HepG2 (cell line): ENCODE results near the gene PKMYT1. TPM values are rescaled to one million over a fixed set of nuclear protein-coding genes. Genes with fewer than 3 reads are reported as not detected.

Source experiments
- ATAC-seq: fragments of 200-7000 bp; cut with Tn5 transposase; 3 replicates; pipeline ENCODE4 v1.9.1; 2020; ENCODE audit warnings: mild to moderate bottlenecking, moderate library complexity
- BruUV-seq: library from RNA; stranded (reverse); fragments of 400-500 nt; replicated peaks from 2 replicates; lab custom pipeline; 2021; lab: Mats Ljungman, UMichigan
- CTCF ChIA-PET: fragments of 300-600 bp; formaldehyde crosslinking; extraction: SDS; loops from one replicate; lab custom pipeline; 2021; ENCODE audit warnings: low total read pairs, inconsistent platforms, low intra/inter-chr PET ratio; lab: Yijun Ruan, JAX
- POLR2A ChIA-PET: fragments of 350-600 bp; sonication (Branson Sonifier 250); formaldehyde crosslinking; loops from one replicate; lab custom pipeline; 2020; ENCODE audit warnings: antibody characterized with exemption, inconsistent platforms; lab: Yijun Ruan, JAX
- DNase-seq: peaks from one replicate; pipeline ENCODE4 v3.0.0-alpha.2; 2015; ENCODE audit warnings: low spot score
- FAIRE-seq: peaks from 3 replicates; lab custom pipeline; 2011; peaks lifted over from hg19 to GRCh38; lab: Jason Lieb, UNC
- H2AFZ ChIP-seq: one replicate; pipeline ENCODE4 v1.6.1; 2011; ENCODE audit warnings: low read length, inconsistent platforms
- H3K27ac ChIP-seq: fragments of 300-600 bp; 3 replicates; pipeline ENCODE4 v1.8.0; 2011; ENCODE audit warnings: mixed run types, mild to moderate bottlenecking, mixed read lengths, low read length, inconsistent platforms; ENCODE audit not compliant: insufficient read depth; ENCODE audit errors: extremely low read length
- H3K27me3 ChIP-seq, 2 experiments: fragments of 200-600 bp in 1 of 2; 2 replicates in 1 of 2; 3 replicates in 1 of 2; pipeline versions ENCODE4 v1.6.0 to v1.8.0; 2011; ENCODE audit warnings: low read length in 2 of 2, mild to moderate bottlenecking in 2 of 2, moderate library complexity in 2 of 2, inconsistent platforms in 1 of 2; ENCODE audit not compliant: insufficient read depth in 2 of 2, control insufficient read depth in 1 of 2
- H3K36me3 ChIP-seq, 2 experiments: fragments of 200-600 bp in 1 of 2; replicated peaks in 1 of 2; 2 replicates in 1 of 2; 3 replicates in 1 of 2; pipeline versions ENCODE4 v1.5.1 to v1.8.0; 2011; ENCODE audit warnings: low read length in 2 of 2, inconsistent platforms in 1 of 2; ENCODE audit not compliant: insufficient read depth in 2 of 2, control insufficient read depth in 1 of 2
- H3K4me1 ChIP-seq: 2 replicates; pipeline ENCODE4 v1.5.1; 2012; ENCODE audit warnings: low read length, inconsistent platforms; ENCODE audit not compliant: insufficient read depth
- H3K4me2 ChIP-seq: 2 replicates; pipeline ENCODE4 v1.6.0; 2011; ENCODE audit warnings: low read depth, low read length, inconsistent platforms
- H3K4me3 ChIP-seq, 3 experiments: fragments of 200-600 bp in 1 of 3; sonication (generic), shearing (Covaris generic) in 1 of 3; replicated peaks in 1 of 3; 2 replicates each; pipeline ENCODE4 v1.5.1; 2011 to 2016; ENCODE audit warnings: low read length in 3 of 3, inconsistent platforms in 2 of 3, low read depth in 2 of 3, mild to moderate bottlenecking in 2 of 3, control low read depth in 1 of 3, mixed read lengths in 1 of 3; ENCODE audit not compliant: insufficient read depth in 1 of 3
- H3K79me2 ChIP-seq: one replicate; pipeline ENCODE4 v1.6.1; 2011; ENCODE audit warnings: low read length, inconsistent platforms; ENCODE audit not compliant: insufficient read depth
- H3K9ac ChIP-seq: 2 replicates; pipeline ENCODE4 v1.6.0; 2011; ENCODE audit warnings: mild to moderate bottlenecking, low read depth, low read length, inconsistent platforms; ENCODE audit not compliant: insufficient read depth
- H3K9me3 ChIP-seq: 2 replicates; pipeline ENCODE4 v1.5.1; 2012; ENCODE audit warnings: mild to moderate bottlenecking, low read length
- H4K20me1 ChIP-seq: 2 replicates; pipeline ENCODE4 v1.6.0; 2011; ENCODE audit warnings: inconsistent platforms, mild to moderate bottlenecking, low read length, moderate library complexity; ENCODE audit not compliant: insufficient read depth
- AGO2 ChIP-seq: fragments of 200-400 bp; formaldehyde crosslinking; optimal IDR thresholded peaks from 2 replicates; pipeline ENCODE3; 2017; ENCODE audit warnings: mild to moderate bottlenecking, low read depth, low read length, moderate library complexity
- AHR ChIP-seq: IDR thresholded peaks from 2 replicates; pipeline ENCODE4 v1.6.1; 2018; ENCODE audit warnings: missing genetic modification reagents, missing compliant biosample characterization
- CREM ChIP-seq, 2 experiments: sonication (generic) in 1 of 2; formaldehyde crosslinking in 1 of 2; IDR thresholded peaks; 2 replicates each; pipeline versions ENCODE4 v1.4.0 to v1.6.1; 2016 to 2020; ENCODE audit warnings: antibody characterized with exemption in 1 of 2, mild to moderate bottlenecking in 1 of 2, missing genetic modification reagents in 1 of 2
- ELF4 ChIP-seq: sonication (generic); formaldehyde crosslinking; IDR thresholded peaks from 2 replicates; pipeline ENCODE4 v1.5.0; 2020; ENCODE audit warnings: missing genetic modification reagents, mild to moderate bottlenecking, moderate library complexity, borderline replicate concordance
- FOXO1 ChIP-seq: sonication (generic); formaldehyde crosslinking; IDR thresholded peaks from 2 replicates; pipeline ENCODE4 v1.4.0; 2020; ENCODE audit warnings: missing genetic modification reagents
- JUN ChIP-seq: sonication (generic); formaldehyde crosslinking; IDR thresholded peaks from 2 replicates; pipeline ENCODE4 v1.4.0; 2020; ENCODE audit warnings: mild to moderate bottlenecking, missing genetic modification reagents
- KAT2B ChIP-seq: fragments of 150-350 bp; IDR thresholded peaks from 2 replicates; pipeline ENCODE4 v1.6.1; 2014; ENCODE audit warnings: low read depth, low read length, borderline replicate concordance
- MTA1 ChIP-seq: sonication (generic); formaldehyde crosslinking; IDR thresholded peaks from 2 replicates; pipeline ENCODE4 v1.4.0; 2020; ENCODE audit warnings: missing genetic modification reagents, mild to moderate bottlenecking, borderline replicate concordance
- MTF2 ChIP-seq: sonication (generic); formaldehyde crosslinking; IDR thresholded peaks from 2 replicates; pipeline ENCODE4 v1.5.0; 2020; ENCODE audit warnings: missing genetic modification reagents, borderline replicate concordance
- MXI1 ChIP-seq: IDR thresholded peaks from 3 replicates; pipeline ENCODE4 v1.6.1; 2012; ENCODE audit warnings: low read depth, low read length, inconsistent platforms, borderline replicate concordance
- MYNN ChIP-seq: sonication (generic); formaldehyde crosslinking; IDR thresholded peaks from 2 replicates; pipeline ENCODE4 v1.4.0; 2020; ENCODE audit warnings: mild to moderate bottlenecking, low read depth, missing genetic modification reagents
- NCOA5 ChIP-seq: sonication (generic); formaldehyde crosslinking; IDR thresholded peaks from 2 replicates; pipeline ENCODE4 v1.4.0; 2020; ENCODE audit warnings: missing genetic modification reagents
- POLR2A ChIP-seq, 2 experiments: IDR thresholded peaks; 2 replicates each; pipeline ENCODE4 v1.6.1; 2011; ENCODE audit warnings: low read depth in 2 of 2, low read length in 2 of 2, mild to moderate bottlenecking in 1 of 2, moderate library complexity in 1 of 2; ENCODE audit not compliant: insufficient read depth in 1 of 2
- SP140L ChIP-seq: sonication (generic); formaldehyde crosslinking; IDR thresholded peaks from 2 replicates; pipeline ENCODE4 v1.4.0; 2020; ENCODE audit warnings: missing genetic modification reagents, borderline replicate concordance
- TARDBP ChIP-seq: sonication (generic); formaldehyde crosslinking; IDR thresholded peaks from 2 replicates; pipeline ENCODE4 v1.8.0; 2022; ENCODE audit warnings: mild to moderate bottlenecking, missing genetic modification reagents
- TBX3 ChIP-seq: fragments of 450-650 bp; IDR thresholded peaks from 2 replicates; pipeline ENCODE4 v1.6.1; 2017; ENCODE audit warnings: antibody characterized with exemption, mild to moderate bottlenecking, inconsistent platforms, borderline replicate concordance
- THAP7 ChIP-seq: sonication (generic); formaldehyde crosslinking; IDR thresholded peaks from 2 replicates; pipeline ENCODE4 v1.8.1; 2023; ENCODE audit warnings: mild to moderate bottlenecking, missing genetic modification reagents
- TOE1 ChIP-seq: sonication (generic); formaldehyde crosslinking; IDR thresholded peaks from 2 replicates; pipeline ENCODE4 v1.4.0; 2020; ENCODE audit warnings: mild to moderate bottlenecking, missing genetic modification reagents
- ZNF205 ChIP-seq: IDR thresholded peaks from 2 replicates; pipeline ENCODE4 v1.6.1; 2018; ENCODE audit warnings: missing biosample characterization, missing genetic modification reagents
- ZNF891 ChIP-seq: sonication (generic); formaldehyde crosslinking; IDR thresholded peaks from 2 replicates; pipeline ENCODE4 v1.5.0; 2020; ENCODE audit warnings: mild to moderate bottlenecking, missing genetic modification reagents
- ZSCAN5A ChIP-seq: sonication (generic); formaldehyde crosslinking; IDR thresholded peaks from 2 replicates; pipeline ENCODE4 v1.8.0; 2022; ENCODE audit warnings: mild to moderate bottlenecking, missing genetic modification reagents, borderline replicate concordance
- WGBS: methylation state at CpG from one replicate; pipeline ENCODE4 v1.1.6; 2017; ENCODE audit warnings: low lambda C conversion rate; 5-methylcytosine and 5-hydroxymethylcytosine counted together
- in situ Hi-C: cut with HindIII; loops from 2 replicates; pipeline ENCODE4 v1.10.0; 2017; ENCODE audit warnings: low pct_unique_long_range_greater_than_20kb; ENCODE audit not compliant: extremely low pct_ligation_motif_present
- intact Hi-C: fragments of 100-400 bp; cut with micrococcal nuclease; formaldehyde crosslinking; loops from one replicate; pipeline ENCODE4 v1.10.0; 2022; ENCODE audit not compliant: unreplicated experiment
- polyA plus RNA-seq, 8 experiments: library from polyadenylated mRNA; depleted of rRNA in 3 of 8; stranded (reverse) in 7 of 8; unstranded in 1 of 8; fragments of >200 nt; fragmentation: Illumina TruSeq in 4 of 8; extraction: Trizol in 4 of 8; gene quantifications; 2 replicates each; pipeline versions ENCODE4 v1.2.1 to v1.2.3, GENCODE V29; 2011 to 2016; ENCODE audit warnings: low read depth in 4 of 8, missing spikeins in 1 of 8, mixed read lengths in 1 of 8; ENCODE audit not compliant: insufficient read depth in 1 of 8
- total RNA-seq, 5 experiments: library from RNA; depleted of rRNA; stranded (reverse); fragments of >200 nt; fragmentation: Illumina TruSeq; extraction: Trizol; gene quantifications; 2 replicates each; pipeline ENCODE4 v1.2.3, GENCODE V29; 2016; ENCODE audit warnings: low read depth in 1 of 5

Gene PKMYT1
- total and polyA plus RNA-seq, 2 of the 13 experiments (the other 11 are each of a cell fraction or from before 2014, with no cell fraction given): 7.0 to 27.8 TPM

GRCh38 chr16:3026609-3027488, 46.6 kb upstream of the PKMYT1 start:
- POLR2A ChIA-PET: interaction anchor here (0.9 to 18.8 kb wide), 8 partner anchors 16 to 104 kb away, joined by 3 to 750 read pairs (median 6); partner anchors contain the start of genes CLDN9 and IL32
- BruUV-seq: no TSS peak

GRCh38 chr16:3026003-3026378, 45.7 kb upstream of the PKMYT1 start:
- DNase-seq (no peak), ATAC-seq (no peak)
- WGBS: 98% methylated on average over 8 of the region's 8 CpGs
- Histone ChIP-seq H3K9me3 (no peaks in the 10 kb centered on the region), H3K4me2 (no peak overlapping the region), H3K27me3 (peaks cover 5 to 25% of the 10 kb centered on the region in 2 experiments), H4K20me1 (peaks cover 31% of the 10 kb centered on the region; the same call in 1 of the 2 replicates), H3K9ac (no peak overlapping the region)
- ChIA-PET POLR2A (interaction anchor here (18.8 kb wide), 1 partner anchor 17 kb away, joined by 750 read pairs; the partner anchor contains the start of gene CLDN9), CTCF (no interaction called here)
- in situ Hi-C loops: no loop called here
- intact Hi-C loops: no loop called here
- TF ChIP-seq MYNN (CRISPR knock-in tag) (no peak), MTF2 (CRISPR knock-in tag) (no peak), KAT2B (no peak), MTA1 (CRISPR knock-in tag) (no peak), CREM (IDR thresholded peaks at IDR 0.05) (no peak), CREM (CRISPR knock-in tag; IDR thresholded peaks at IDR 0.05) (no peak), JUN (no peak), THAP7 (CRISPR knock-in tag) (no peak), FOXO1 (CRISPR knock-in tag) (no peak), MXI1 (no peak), ZNF891 (CRISPR knock-in tag) (no peak), ZSCAN5A (no peak)
- TF ChIP-seq, all 625 proteins: peak for 0
- H3K36me3 ChIP-seq: peaks cover 16 to 17% of the 10 kb centered on the region in 2 experiments; a peak in 4 of 5 replicates
- peaks cover 52% of the 10 kb centered on the region for H3K4me1 ChIP-seq
- H3K79me2 ChIP-seq: peaks cover 5% of the 10 kb centered on the region
- no peak overlapping the region for H3K27ac ChIP-seq
- no peak for FAIRE-seq
- no TSS peak for BruUV-seq
- no peak overlapping the region for H3K4me3 ChIP-seq
- H2AFZ ChIP-seq: no peak overlapping the region

More at GRCh38 chr16:3026609-3027488, 46.6 kb upstream of the PKMYT1 start:
- Histone ChIP-seq H3K4me2 (no peak overlapping the region), H2AFZ (no peak overlapping the region), H3K79me2 (peaks cover 5% of the 10 kb centered on the region), H3K27ac (no peak overlapping the region)
- DNase-seq: no peak
- 94% methylated on average over 21 of the region's 24 CpGs for WGBS
- no peak for ATAC-seq
- TF ChIP-seq AGO2 (peak; percentile 40), ZNF205 (no peak), TARDBP (no peak), POLR2A (IDR thresholded peaks at IDR 0.05; ENCODE audit: insufficient read depth in 1 of 2, low read depth in 2 of 2, low read length in 2 of 2) (0 out of 4 replicates have a peak, but pooled peaks of 1 of the 2 experiments have one; percentile 16), TBX3 (no peak), ELF4 (no peak), NCOA5 (no peak), TOE1 (CRISPR knock-in tag) (no peak), SP140L (CRISPR knock-in tag) (no peak), AHR (no peak)
- TF ChIP-seq, all 625 proteins: peak for 2
- peaks cover 47% of the 10 kb centered on the region for H3K4me1 ChIP-seq
- peaks cover 23% of the 10 kb centered on the region; the same call in 1 of the 2 replicates for H4K20me1 ChIP-seq
- CTCF ChIA-PET: no interaction called here
- H3K36me3 ChIP-seq: peaks cover 16 to 17% of the 10 kb centered on the region in 2 experiments; a peak in 4 of 5 replicates
- H3K4me3 ChIP-seq: no peak overlapping the region
- no peak overlapping the region for H3K9ac ChIP-seq
- H3K9me3 ChIP-seq: no peaks in the 10 kb centered on the region
- no peak for FAIRE-seq
- H3K27me3 ChIP-seq: peaks cover 5 to 32% of the 10 kb centered on the region in 2 experiments
- in situ Hi-C loops: no loop called here
- intact Hi-C loops: no loop called here
